NCI-H345 (cell line): Measurements from ENCODE around the gene DCAF12L2.
"Not testable (repeated sequence)": the region's sequence is repeated elsewhere in the genome, so short reads cannot be mapped to it uniquely, and the experiment has no call there.

Source experiments
- DNase-seq: peaks from one replicate; lab custom pipeline; 2025; lab: John Stamatoyannopoulos, UW

DCAF12L2 gene

DNA sequence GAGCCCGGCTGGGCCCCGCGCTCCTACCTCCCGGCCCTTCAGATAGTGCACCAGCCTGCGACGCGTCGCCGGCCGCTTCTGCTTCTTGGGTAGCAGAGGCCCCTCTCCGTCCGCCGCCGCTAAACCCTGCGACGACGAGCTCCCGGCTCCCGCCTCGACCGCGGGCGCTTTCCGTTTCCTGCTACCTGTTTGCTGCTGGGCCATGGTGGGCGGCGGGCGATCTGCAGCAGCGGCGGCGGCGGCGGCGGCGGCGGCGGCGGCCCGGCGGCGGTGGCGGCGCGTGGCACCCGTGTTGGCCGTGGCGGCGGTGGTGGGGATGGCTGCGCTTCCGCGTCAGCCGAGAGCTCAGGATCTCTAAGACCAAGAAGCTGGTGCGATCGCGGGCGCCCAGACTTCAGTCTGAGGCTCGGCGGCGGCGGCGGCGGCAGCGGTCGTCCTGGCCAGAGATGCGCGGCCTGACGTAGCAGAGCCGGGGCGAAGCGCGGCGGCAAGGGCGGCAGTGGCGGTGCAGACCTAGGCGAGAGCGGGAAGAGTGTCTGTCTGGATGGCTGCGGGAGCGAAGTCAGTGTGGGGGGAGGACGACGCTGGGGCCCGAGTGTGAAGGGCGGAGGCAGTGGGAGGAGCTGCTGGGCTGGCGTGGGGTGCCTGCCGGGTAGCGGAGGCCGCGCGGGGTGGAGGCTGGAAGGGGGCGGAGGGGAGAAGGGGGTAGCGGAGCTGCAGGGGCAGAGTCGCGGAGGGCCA lies at the start of gene DCAF12L2:
Gene DCAF12L2 (minus strand): TSS at position 569 of the 741 bp plus-strand sequence. CDS start 365 bp downstream, at position 204.
- no peak for DNase-seq

GRCh38 chrX:126190888-126191287 lies 24.8 kb upstream of the DCAF12L2 start:
- DNase-seq: not testable (repeated sequence)

DNA sequence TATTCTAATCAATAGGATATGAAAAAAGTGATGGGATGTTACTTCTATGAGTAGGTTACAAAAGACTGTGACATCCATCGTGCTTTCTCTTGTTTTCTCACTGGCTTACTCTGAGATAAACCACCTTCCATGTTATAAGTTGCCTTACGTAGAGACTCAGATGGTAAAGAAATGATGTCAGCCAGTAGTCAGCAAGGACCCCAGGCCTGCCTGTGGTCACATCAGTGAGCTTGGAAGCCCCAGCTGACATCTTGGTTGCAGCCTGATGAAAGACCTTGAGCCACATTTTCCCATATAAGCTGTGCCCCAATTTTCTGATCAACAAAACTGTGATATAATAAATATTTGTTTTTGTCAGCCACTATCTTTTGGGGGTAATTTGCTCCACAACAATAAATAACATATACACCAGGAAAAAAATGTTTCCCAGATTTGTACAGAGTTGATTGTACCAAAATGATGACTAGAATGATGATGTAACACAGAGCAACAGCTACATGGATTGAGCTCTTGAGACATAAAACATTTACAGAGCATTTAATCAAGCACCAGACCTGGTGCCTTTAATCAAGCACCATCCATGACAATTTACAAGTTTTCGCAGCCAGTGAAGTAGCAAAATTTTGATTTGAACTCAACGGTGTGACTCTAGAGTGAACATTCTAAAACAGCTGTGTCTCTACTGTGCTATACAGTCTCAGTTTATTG lies 11.2 kb upstream of the DCAF12L2 start:
- DNase-seq: no peak

DNA sequence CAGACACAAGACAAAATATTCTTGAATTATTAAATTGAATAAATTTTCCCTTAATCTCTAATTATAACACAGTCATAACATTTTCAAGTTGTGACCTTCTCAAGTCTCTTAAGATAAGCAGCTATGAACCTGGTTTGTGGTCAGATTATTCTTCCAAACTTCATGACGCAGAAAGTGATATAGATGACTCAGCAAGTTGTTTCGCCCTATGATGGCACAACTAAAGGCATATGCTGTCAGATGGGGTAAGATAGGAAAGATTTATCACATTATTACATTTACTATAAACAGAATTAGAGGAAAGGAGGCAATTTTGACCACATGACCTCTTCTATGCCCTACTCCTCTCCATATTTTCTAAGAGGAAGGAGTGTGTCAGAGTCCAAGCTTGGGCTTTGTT lies 4.6 kb upstream of the DCAF12L2 start:
- no peak for DNase-seq

GRCh38 chrX:126167560-126167959 lies 1.5 kb upstream of the DCAF12L2 start:
- DNase-seq: no peak

GRCh38 chrX:126165401-126165720 lies 728 bp downstream of the DCAF12L2 start:
- no peak for DNase-seq

DNA sequence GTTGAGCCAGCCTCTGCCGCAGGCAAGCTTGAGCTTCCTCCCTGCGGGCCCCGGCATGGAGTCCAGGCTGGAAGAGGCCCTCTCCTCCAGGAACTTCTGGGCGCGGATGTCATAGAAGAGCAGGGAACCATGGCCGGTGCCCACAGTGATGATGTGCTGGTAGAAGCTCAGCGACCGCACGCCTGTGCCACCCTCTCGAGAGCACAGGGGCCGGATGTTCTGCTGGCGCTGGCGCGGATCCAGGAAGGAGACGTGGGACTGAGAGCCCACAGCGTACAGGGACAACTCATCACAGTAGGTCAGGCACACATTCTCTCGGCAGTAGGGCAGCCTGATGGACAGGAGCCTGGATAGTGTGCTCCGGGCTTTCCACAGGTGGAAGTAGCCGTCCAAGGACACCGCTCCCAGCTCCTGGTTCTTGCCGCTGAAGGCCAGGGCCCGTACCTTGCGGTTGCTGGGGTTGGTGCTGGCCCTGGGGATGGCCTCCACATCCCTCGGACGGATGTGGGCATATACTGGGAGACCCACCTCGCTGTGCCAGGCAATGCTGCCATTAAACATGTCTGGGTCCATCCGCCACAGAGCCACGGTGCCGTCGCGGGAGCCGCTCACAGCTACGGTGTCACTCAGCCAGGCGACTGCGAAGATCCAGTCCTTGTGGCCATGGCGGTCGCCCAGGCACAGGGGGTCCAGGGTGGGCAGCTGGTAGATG lies 1.2 kb downstream of the DCAF12L2 start:
- DNase-seq: no peak

GRCh38 chrX:126164226-126164625 lies 1.9 kb downstream of the DCAF12L2 start:
- DNase-seq: no peak

DNA sequence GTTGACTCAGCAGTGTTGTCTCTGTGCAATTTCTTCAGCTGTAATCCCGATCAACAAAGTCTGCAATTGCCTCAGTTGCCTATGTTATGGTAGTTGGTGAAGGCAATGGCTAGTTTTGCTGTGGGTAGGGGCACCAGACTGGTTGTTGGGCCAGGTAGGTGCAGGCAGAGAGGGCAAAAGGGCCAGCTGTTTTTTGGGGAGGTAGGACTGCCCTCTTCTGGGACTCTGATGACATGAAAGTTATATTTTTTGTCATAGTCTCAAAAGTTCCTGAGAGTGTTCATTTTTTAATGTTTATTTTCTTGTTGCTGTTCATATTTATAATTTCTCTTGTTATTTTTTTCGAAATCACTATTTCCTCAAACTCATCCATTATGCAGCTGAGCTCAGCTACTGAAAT lies 25.1 kb downstream of the DCAF12L2 start:
- DNase-seq: no peak

DNA sequence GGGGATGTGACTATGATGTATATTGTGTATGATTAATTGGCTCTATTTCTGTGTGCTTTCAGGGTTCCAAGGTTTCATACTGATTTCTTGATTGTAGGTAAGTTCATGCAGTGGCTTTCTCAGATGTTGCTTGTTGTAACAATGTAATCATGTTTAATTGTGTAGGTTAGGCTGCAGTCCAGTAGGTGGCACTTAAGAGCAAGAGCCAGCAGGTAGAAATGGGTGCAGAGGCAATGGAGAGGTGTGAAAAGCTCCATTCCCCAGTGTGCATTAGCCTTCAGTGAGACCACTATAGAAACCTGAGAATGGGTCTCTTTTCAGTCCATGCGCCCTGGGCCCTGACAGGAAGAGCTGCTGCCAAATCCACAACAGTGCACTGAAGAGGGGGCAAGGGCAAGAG lies 28.2 kb downstream of the DCAF12L2 start:
- no peak for DNase-seq

- no peak for DNase-seq
Observed at GRCh38 chrX:126124721-126125120, 41.4 kb downstream of the DCAF12L2 start.
